IMR-90 (cell line): ENCODE measurements around the gene TMEM117. TPM values are rescaled to one million over a fixed set of nuclear protein-coding genes. Genes with fewer than 3 reads are reported as not detected.

Experiments used
- ATAC-seq: fragments of 200-7000 bp; cut with Tn5 transposase; 2 replicates; pipeline ENCODE4 v1.9.1; 2020; ENCODE audit warnings: low read depth, mild to moderate bottlenecking, moderate library complexity
- BruUV-seq: library from RNA; stranded (reverse); fragments of 400-500 nt; replicated peaks from 2 replicates; lab custom pipeline; 2021; lab: Mats Ljungman, UMichigan
- CTCF ChIA-PET: fragments of 300-600 bp; formaldehyde crosslinking; extraction: SDS; loops from one replicate; lab custom pipeline; 2021; ENCODE audit warnings: antibody characterized with exemption; lab: Yijun Ruan, JAX
- POLR2A ChIA-PET: fragments of 300-600 bp; sonication (Branson Sonifier 250); formaldehyde crosslinking; loops from one replicate; lab custom pipeline; 2022; ENCODE audit warnings: antibody characterized with exemption; ENCODE audit not compliant: unreplicated experiment; lab: Charles Lee
- DNase-seq: peaks from one replicate; pipeline ENCODE4 v3.0.0; 2013
- H2AFZ ChIP-seq: replicated peaks from 2 replicates; pipeline ENCODE3; 2013; ENCODE audit warnings: low read length, mild to moderate bottlenecking; ENCODE audit not compliant: poor library complexity
- H2AK5ac ChIP-seq: 2 replicates; pipeline ENCODE4 v1.6.1; 2013; ENCODE audit warnings: low read depth, low read length, inconsistent platforms
- H2AK9ac ChIP-seq: replicated peaks from 2 replicates; pipeline ENCODE3; 2013; ENCODE audit warnings: mild to moderate bottlenecking, low read depth, low read length, moderate library complexity; ENCODE audit not compliant: poor library complexity
- H2BK120ac ChIP-seq: 2 replicates; pipeline ENCODE4 v1.6.1; 2013; ENCODE audit warnings: low read depth, low read length, inconsistent platforms
- H2BK15ac ChIP-seq: 3 replicates; pipeline ENCODE4 v1.6.1; 2013; ENCODE audit warnings: low read depth, low read length, inconsistent platforms
- H2BK20ac ChIP-seq: 2 replicates; pipeline ENCODE4 v1.6.1; 2013; ENCODE audit warnings: low read depth, mild to moderate bottlenecking, inconsistent platforms, low read length, moderate library complexity
- H2BK5ac ChIP-seq: 2 replicates; pipeline ENCODE4 v1.6.1; 2013; ENCODE audit warnings: mild to moderate bottlenecking, low read depth, low read length, inconsistent platforms; ENCODE audit not compliant: poor library complexity, severe bottlenecking
- H3K14ac ChIP-seq: replicated peaks from 2 replicates; pipeline ENCODE4 v1.6.1; 2013; ENCODE audit warnings: low read depth, low read length, inconsistent platforms
- H3K18ac ChIP-seq: 2 replicates; pipeline ENCODE4 v1.6.1; 2013; ENCODE audit warnings: low read depth, low read length, control low read depth
- H3K23ac ChIP-seq: 2 replicates; pipeline ENCODE4 v1.6.1; 2013; ENCODE audit warnings: low read depth, low read length, inconsistent platforms
- H3K27ac ChIP-seq: 2 replicates; pipeline ENCODE4 v1.5.1; 2013; ENCODE audit warnings: mild to moderate bottlenecking, control low read depth, low read length; ENCODE audit not compliant: insufficient read depth
- H3K27me3 ChIP-seq: 2 replicates; pipeline ENCODE4 v1.6.1; 2013; ENCODE audit warnings: low read length; ENCODE audit not compliant: control insufficient read depth, insufficient read depth
- H3K36me3 ChIP-seq: 2 replicates; pipeline ENCODE4 v1.6.1; 2013; ENCODE audit warnings: low read length, mixed read lengths; ENCODE audit not compliant: control insufficient read depth, insufficient read depth
- H3K4ac ChIP-seq: 2 replicates; pipeline ENCODE4 v1.6.1; 2013; ENCODE audit warnings: low read depth, low read length, inconsistent platforms
- H3K4me1 ChIP-seq: 2 replicates; pipeline ENCODE4 v1.6.1; 2013; ENCODE audit warnings: low read length, mixed read lengths; ENCODE audit not compliant: control insufficient read depth, insufficient read depth
- H3K4me2 ChIP-seq: 2 replicates; pipeline ENCODE4 v1.6.1; 2013; ENCODE audit warnings: low read depth, mild to moderate bottlenecking, control low read depth, low read length, moderate library complexity
- H3K4me3 ChIP-seq: 2 replicates; pipeline ENCODE4 v1.5.1; 2013; ENCODE audit warnings: low read depth, mild to moderate bottlenecking, control low read depth, low read length, moderate library complexity; ENCODE audit not compliant: insufficient read depth
- H3K56ac ChIP-seq: 2 replicates; pipeline ENCODE4 v1.6.1; 2013; ENCODE audit warnings: low read length, inconsistent platforms; ENCODE audit not compliant: insufficient read depth; ENCODE audit errors: extremely low read depth
- H3K79me1 ChIP-seq, 2 experiments: 2 replicates each; pipeline ENCODE4 v1.6.1; 2013; ENCODE audit warnings: low read length in 2 of 2, inconsistent platforms in 1 of 2, low read depth in 1 of 2
- H3K9ac ChIP-seq: 2 replicates; pipeline ENCODE4 v1.6.1; 2013; ENCODE audit warnings: low read depth, low read length, control low read depth
- H3K9me1 ChIP-seq: 2 replicates; pipeline ENCODE4 v1.6.1; 2013; ENCODE audit warnings: low read length, inconsistent platforms; ENCODE audit not compliant: insufficient read depth
- H3K9me3 ChIP-seq: 2 replicates; pipeline ENCODE4 v1.6.1; 2013; ENCODE audit warnings: low read length; ENCODE audit not compliant: control insufficient read depth, insufficient read depth
- H4K20me1 ChIP-seq: 2 replicates; pipeline ENCODE4 v1.6.1; 2013; ENCODE audit warnings: low read length, inconsistent platforms; ENCODE audit not compliant: insufficient read depth
- H4K5ac ChIP-seq: 2 replicates; pipeline ENCODE4 v1.6.1; 2013; ENCODE audit warnings: mild to moderate bottlenecking, low read depth, low read length, control low read depth
- H4K8ac ChIP-seq, 2 experiments: 2 replicates each; pipeline ENCODE4 v1.6.1; 2013; ENCODE audit warnings: low read depth in 2 of 2, low read length in 2 of 2, control low read depth in 1 of 2, inconsistent platforms in 1 of 2
- H4K91ac ChIP-seq: 2 replicates; pipeline ENCODE4 v1.6.1; 2013; ENCODE audit warnings: low read depth, low read length, inconsistent platforms; ENCODE audit not compliant: insufficient read depth
- RCOR1 ChIP-seq: IDR thresholded peaks from 2 replicates; pipeline ENCODE4 v1.6.1; 2012; ENCODE audit warnings: mild to moderate bottlenecking, low read length, improper control_type of control experiment; ENCODE audit not compliant: insufficient replicate concordance
- SMC3 ChIP-seq: fragments of 150-350 bp; IDR thresholded peaks from 2 replicates; pipeline ENCODE4 v1.6.1; 2016; ENCODE audit warnings: low read depth, mild to moderate bottlenecking, antibody characterized with exemption, low read length, moderate library complexity
- WGBS, 2 experiments: methylation state at CpG; one replicate each; pipeline versions ENCODE4 v1.1.5 to v1.1.7; 2013; ENCODE audit warnings: missing lambda C conversion rate in 2 of 2; ENCODE audit not compliant: insufficient read length in 1 of 2; ENCODE audit errors: extremely low coverage in 2 of 2; 5-methylcytosine and 5-hydroxymethylcytosine counted together
- dilution Hi-C: fragments of 300-500 bp; cut with HindIII; formaldehyde crosslinking; loops from one replicate; pipeline ENCODE4 v1.14.3; 2018; ENCODE audit warnings: low sequenced_read_pairs; ENCODE audit not compliant: unreplicated experiment
- in situ Hi-C: fragments of 300-500 bp; cut with MboI; formaldehyde crosslinking; loops from 3 replicates; pipeline ENCODE4 v1.14.3; 2019; ENCODE audit warnings: low sequenced_read_pairs, inconsistent platforms, mixed read lengths
- intact Hi-C: fragments of 100-400 bp; cut with micrococcal nuclease; formaldehyde crosslinking; loops from 2 replicates; pipeline ENCODE4 v1.10.0; 2022
- polyA plus RNA-seq, 3 experiments: library from polyadenylated mRNA; depleted of rRNA; stranded (reverse); fragments of >200 nt; gene quantifications; 2 replicates each; pipeline ENCODE4 v1.2.3, GENCODE V29; 2012; ENCODE audit warnings: low replicate concordance in 1 of 3
- total RNA-seq: library from RNA; depleted of rRNA; stranded (reverse); fragments of >200 nt; gene quantifications from 2 replicates; pipeline ENCODE4 v1.2.3, GENCODE V29; 2012
- TF ChIP-seq, protein P1 (sequence below): conservative IDR thresholded peaks from 2 replicates; pipeline ENCODE4 v1.5.1; 2012; ENCODE audit warnings: mild to moderate bottlenecking, low read depth, low read length, improper control_type of control experiment
- TF ChIP-seq, protein P2 (sequence below): fragments of 150-350 bp; IDR thresholded peaks from 2 replicates; pipeline ENCODE4 v1.6.1; 2016; ENCODE audit warnings: low read depth, mild to moderate bottlenecking, low read length, moderate library complexity, borderline replicate concordance

The TMEM117 gene
- total and polyA plus RNA-seq, 2 of the 4 experiments (the other 2 are of a cell fraction) = 8.7 to 21.0 TPM

GRCh38 chr12:44088647-44089046 lies 252.8 kb downstream of the TMEM117 start:
- H4K20me1 ChIP-seq = no peaks in the 10 kb centered on the region
- no peak overlapping the region for H2BK20ac ChIP-seq
- no peaks in the 10 kb centered on the region for H3K36me3 ChIP-seq
- no peaks in the 10 kb centered on the region for H3K9me3 ChIP-seq
- dilution Hi-C loops = no loop called here
- no peak overlapping the region for H2AFZ ChIP-seq
- no peaks in the 10 kb centered on the region for H3K4me1 ChIP-seq
- no CpG with 5 or more reads among the region's 1 CpG for WGBS, 2 experiments
- POLR2A ChIA-PET = interaction anchor here (0.7 kb wide), 1 partner anchor 841 kb away, joined by 3 read pairs; no protein-coding TSS in a partner anchor
- no peak for TF ChIP-seq SMC3
- TF ChIP-seq, protein P1, sequence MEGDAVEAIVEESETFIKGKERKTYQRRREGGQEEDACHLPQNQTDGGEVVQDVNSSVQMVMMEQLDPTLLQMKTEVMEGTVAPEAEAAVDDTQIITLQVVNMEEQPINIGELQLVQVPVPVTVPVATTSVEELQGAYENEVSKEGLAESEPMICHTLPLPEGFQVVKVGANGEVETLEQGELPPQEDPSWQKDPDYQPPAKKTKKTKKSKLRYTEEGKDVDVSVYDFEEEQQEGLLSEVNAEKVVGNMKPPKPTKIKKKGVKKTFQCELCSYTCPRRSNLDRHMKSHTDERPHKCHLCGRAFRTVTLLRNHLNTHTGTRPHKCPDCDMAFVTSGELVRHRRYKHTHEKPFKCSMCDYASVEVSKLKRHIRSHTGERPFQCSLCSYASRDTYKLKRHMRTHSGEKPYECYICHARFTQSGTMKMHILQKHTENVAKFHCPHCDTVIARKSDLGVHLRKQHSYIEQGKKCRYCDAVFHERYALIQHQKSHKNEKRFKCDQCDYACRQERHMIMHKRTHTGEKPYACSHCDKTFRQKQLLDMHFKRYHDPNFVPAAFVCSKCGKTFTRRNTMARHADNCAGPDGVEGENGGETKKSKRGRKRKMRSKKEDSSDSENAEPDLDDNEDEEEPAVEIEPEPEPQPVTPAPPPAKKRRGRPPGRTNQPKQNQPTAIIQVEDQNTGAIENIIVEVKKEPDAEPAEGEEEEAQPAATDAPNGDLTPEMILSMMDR = no peak
- TF ChIP-seq, protein P2, sequence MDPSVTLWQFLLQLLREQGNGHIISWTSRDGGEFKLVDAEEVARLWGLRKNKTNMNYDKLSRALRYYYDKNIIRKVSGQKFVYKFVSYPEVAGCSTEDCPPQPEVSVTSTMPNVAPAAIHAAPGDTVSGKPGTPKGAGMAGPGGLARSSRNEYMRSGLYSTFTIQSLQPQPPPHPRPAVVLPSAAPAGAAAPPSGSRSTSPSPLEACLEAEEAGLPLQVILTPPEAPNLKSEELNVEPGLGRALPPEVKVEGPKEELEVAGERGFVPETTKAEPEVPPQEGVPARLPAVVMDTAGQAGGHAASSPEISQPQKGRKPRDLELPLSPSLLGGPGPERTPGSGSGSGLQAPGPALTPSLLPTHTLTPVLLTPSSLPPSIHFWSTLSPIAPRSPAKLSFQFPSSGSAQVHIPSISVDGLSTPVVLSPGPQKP = no peak
- no peak for TF ChIP-seq RCOR1
- H3K9ac ChIP-seq = no peak overlapping the region
- H3K14ac ChIP-seq = no peak overlapping the region
- H3K4me3 ChIP-seq = no peak overlapping the region
- DNase-seq (no peak), ATAC-seq (no peak)
- no peak overlapping the region for H2AK5ac ChIP-seq
- in situ Hi-C loops = no loop called here
- H3K18ac ChIP-seq = no peak overlapping the region
- no peak overlapping the region for H3K56ac ChIP-seq
- H3K23ac ChIP-seq = no peak overlapping the region
- no peaks in the 10 kb centered on the region for H3K79me1 ChIP-seq
- no peak overlapping the region for H2BK5ac ChIP-seq
- BruUV-seq = no TSS peak
- no peak overlapping the region for H4K5ac ChIP-seq
- no peak overlapping the region for H3K4me2 ChIP-seq
- no peak overlapping the region for H2BK15ac ChIP-seq
- H3K9me1 ChIP-seq = no peaks in the 10 kb centered on the region
- no peak overlapping the region for H3K4ac ChIP-seq
- no peaks in the 10 kb centered on the region for H3K27me3 ChIP-seq
- no peak overlapping the region for H3K27ac ChIP-seq
- H4K8ac ChIP-seq = no peak overlapping the region
- intact Hi-C loops = no loop called here
- no peak overlapping the region for H4K91ac ChIP-seq
- H2BK120ac ChIP-seq = no peak overlapping the region
- CTCF ChIA-PET = interaction anchor here (0.6 to 1.0 kb wide), 2 partner anchors 12 to 428 kb away, joined by 3 read pairs; no protein-coding TSS in a partner anchor
- H2AK9ac ChIP-seq = no peak overlapping the region
